Subcutaneous preadipocyte (primary cell): ENCODE measurements around the gene CFHR2. TPM values are rescaled to one million over a fixed set of nuclear protein-coding genes. Genes with fewer than 3 reads are reported as not detected.

Experiments used
- small RNA-seq: library from RNA; depleted of rRNA; stranded (forward); fragments of <200 nt; gene quantifications from one replicate; pipeline ENCODE3, GENCODE V24; 2012
- total RNA-seq: library from RNA; depleted of rRNA; stranded (reverse); fragments of >200 nt; gene quantifications from 2 replicates; pipeline ENCODE4 v1.2.3, GENCODE V29; 2012

CFHR2 gene
- total RNA-seq = not detected in 2 replicates

DNA sequence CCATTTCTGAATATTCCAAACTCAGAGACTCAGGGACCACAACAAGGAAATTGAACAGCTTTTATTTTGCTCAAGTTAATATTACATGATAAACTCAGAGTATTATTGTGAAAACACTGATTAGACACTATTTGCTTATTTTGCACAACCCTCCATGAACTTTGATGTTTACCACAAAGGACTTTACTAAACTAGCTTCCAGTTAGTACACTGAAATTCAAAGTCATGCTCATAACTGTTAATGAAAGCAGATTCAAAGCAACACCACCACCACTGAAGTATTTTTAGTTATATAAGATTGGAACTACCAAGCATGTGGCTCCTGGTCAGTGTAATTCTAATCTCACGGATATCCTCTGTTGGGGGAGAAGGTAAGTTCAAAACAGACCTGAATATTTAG is at the start of gene CFHR2:
TSS of gene CFHR2 (plus strand) at position 171 of the 400 bp plus-strand sequence. CDS start at position 314, 143 bp downstream.

DNA sequence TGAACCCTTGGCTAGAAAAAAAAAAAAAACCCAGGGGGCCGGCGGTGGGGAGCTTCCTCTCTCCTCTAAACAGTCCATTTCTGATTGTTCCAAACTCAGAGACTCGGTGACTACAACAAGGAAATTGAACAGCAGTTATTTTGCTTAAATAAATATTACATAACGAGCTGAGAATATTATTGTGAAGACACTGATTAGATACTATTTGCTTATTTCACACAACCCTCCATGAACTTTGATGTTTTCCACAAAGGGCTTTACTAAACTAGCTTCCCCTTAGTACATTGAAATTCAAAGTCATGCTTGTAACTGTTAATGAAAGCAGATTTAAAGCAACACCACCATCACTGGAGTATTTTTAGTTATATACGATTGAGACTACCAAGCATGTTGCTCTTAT is 33.7 kb downstream of the CFHR2 start, which contains the start of gene CFHR5:
TSS of gene CFHR5 (plus strand) at position 279 of the 400 bp plus-strand sequence. CDS start at position 388, 109 bp downstream.

Small RNA genes lying within 50 kb of the gene (small RNA-seq; reads per million reads assigned to genes)
- not detected for gene AL139418.1

Other genes with a start within 250 kb of the CFHR2 start
- gene CFHR3, start 168.9 kb upstream of the CFHR2 start, total RNA-seq = not detected in 2 replicates
- not detected in 2 replicates for gene CFHR1, start 124.0 kb upstream of the CFHR2 start, total RNA-seq
- gene CFHR4, start 55.7 kb upstream of the CFHR2 start, total RNA-seq = not detected in 2 replicates
- not detected in 2 replicates for gene CFHR5, start 33.8 kb downstream of the CFHR2 start, total RNA-seq
- not detected in 2 replicates for gene F13B, start 123.5 kb downstream of the CFHR2 start, total RNA-seq
- gene ASPM, start 202.9 kb downstream of the CFHR2 start, total RNA-seq = 39.3 and 62.4 TPM in 2 replicates